ENCODE data around the gene DSC1.

DNA sequence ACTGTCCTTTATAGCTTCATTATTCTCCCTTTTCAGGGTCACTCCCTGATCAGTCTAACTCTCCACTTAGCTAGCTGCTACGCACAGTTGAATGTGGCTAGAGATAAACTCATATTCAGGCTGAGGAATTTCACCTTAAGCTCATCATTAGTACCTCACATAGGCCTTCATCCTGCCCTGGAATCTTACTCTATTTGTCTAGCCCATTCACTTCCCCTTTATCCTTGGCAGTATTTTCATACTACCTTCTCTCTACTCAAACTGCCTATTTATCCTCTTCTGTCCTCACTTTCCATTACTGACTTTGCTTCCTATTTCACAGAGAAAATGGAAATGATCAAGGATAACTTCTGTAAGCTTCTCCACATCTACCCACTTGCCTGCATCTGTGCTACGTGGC, 49.9 kb downstream of the DSC1 start:
- TF ChIP-seq, protein P1, sequence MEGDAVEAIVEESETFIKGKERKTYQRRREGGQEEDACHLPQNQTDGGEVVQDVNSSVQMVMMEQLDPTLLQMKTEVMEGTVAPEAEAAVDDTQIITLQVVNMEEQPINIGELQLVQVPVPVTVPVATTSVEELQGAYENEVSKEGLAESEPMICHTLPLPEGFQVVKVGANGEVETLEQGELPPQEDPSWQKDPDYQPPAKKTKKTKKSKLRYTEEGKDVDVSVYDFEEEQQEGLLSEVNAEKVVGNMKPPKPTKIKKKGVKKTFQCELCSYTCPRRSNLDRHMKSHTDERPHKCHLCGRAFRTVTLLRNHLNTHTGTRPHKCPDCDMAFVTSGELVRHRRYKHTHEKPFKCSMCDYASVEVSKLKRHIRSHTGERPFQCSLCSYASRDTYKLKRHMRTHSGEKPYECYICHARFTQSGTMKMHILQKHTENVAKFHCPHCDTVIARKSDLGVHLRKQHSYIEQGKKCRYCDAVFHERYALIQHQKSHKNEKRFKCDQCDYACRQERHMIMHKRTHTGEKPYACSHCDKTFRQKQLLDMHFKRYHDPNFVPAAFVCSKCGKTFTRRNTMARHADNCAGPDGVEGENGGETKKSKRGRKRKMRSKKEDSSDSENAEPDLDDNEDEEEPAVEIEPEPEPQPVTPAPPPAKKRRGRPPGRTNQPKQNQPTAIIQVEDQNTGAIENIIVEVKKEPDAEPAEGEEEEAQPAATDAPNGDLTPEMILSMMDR (IDR thresholded peaks at IDR 0.05; ENCODE audit: low read depth, low read length): no peak
- TF ChIP-seq, protein P2, sequence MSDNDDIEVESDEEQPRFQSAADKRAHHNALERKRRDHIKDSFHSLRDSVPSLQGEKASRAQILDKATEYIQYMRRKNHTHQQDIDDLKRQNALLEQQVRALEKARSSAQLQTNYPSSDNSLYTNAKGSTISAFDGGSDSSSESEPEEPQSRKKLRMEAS (IDR thresholded peaks at IDR 0.05; ENCODE audit: low read depth, low read length): no peak

Data from NB4 (cell line).